HG03108 (cell line): ENCODE data around the gene LRRIQ1.

Experiments used
- ATAC-seq: cut with Tn5 transposase; IDR thresholded peaks from one replicate; pipeline ENCODE4 v1.9.1; 2021; ENCODE audit warnings: moderate library complexity; ENCODE audit not compliant: unreplicated experiment

The LRRIQ1 gene

DNA sequence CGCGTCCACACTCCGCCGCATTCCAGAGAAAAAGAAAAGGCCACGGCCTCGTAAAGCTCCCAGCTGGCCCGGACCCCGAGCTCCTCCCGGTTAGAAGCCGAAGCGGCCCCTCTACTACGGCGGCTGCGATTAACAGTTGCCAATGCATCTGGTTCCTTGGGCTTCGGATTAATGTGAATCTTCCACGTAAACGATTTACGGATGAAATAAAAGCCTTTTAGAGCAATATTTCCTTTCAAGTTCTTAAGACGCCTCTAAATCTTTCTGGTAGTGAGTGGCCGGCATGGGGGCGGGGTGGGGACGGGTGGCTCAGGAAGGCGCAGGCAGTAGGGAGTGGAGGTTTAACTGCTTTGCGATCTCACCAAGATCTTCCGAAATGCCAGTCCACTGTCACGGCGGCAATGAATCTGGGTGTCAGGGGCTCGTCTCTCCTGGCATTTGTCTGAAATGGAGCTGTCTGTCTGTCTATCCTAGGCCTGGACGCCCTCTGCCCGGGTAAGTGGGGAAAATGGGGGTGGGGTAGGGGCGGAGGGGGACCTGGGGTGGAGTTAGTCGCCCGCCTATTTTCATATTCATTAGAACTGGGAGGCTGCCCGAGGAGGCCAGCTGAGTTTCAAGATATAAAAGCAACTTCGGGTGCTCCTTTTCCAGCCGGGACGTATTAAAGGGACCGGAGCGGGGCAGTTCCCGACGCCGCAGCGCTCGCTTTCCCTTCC is 243.5 kb downstream of the LRRIQ1 start:
- ATAC-seq = no peak

DNA sequence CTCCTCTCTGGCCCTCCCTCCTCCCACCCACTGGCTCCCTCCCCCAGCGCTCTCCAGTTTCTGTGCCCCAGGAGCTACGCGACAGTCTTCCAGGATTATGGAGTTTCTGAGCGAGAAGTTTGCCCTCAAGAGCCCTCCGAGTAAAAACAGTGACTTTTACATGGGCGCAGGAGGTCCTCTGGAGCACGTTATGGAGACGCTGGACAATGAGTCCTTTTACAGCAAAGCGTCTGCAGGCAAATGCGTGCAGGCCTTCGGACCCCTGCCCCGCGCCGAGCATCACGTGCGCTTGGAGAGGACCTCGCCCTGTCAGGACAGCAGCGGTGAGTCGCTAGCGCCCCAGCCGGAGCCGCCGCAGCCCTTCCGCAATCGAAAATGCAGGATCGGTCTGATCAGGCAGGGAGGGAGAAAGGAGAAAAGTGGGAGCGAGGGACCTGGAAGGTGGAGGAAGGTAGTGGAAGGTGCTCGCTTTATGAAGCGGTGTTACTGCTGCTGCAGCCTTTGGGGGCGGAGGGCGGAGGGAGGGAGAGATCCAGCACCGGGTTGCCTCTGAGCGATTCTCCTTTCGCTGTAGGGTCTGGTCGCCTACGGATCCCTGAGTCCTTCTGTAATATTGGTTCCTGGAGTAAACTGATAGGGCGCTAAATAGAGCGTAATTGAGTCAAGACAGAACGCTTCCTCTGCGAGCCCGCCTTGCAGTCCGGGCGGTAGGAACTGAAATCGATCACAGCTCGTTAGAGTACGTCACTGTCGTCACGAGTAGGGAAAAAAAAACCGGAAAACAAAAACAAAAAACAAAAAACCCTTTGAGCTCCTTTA is 244.2 kb downstream of the LRRIQ1 start, which contains the start of gene ALX1:
Gene ALX1, plus strand, starts transcription at position 56 of the 819 bp plus-strand sequence. Its CDS starts 42 bp downstream, at position 98.
- ATAC-seq = no peak

DNA sequence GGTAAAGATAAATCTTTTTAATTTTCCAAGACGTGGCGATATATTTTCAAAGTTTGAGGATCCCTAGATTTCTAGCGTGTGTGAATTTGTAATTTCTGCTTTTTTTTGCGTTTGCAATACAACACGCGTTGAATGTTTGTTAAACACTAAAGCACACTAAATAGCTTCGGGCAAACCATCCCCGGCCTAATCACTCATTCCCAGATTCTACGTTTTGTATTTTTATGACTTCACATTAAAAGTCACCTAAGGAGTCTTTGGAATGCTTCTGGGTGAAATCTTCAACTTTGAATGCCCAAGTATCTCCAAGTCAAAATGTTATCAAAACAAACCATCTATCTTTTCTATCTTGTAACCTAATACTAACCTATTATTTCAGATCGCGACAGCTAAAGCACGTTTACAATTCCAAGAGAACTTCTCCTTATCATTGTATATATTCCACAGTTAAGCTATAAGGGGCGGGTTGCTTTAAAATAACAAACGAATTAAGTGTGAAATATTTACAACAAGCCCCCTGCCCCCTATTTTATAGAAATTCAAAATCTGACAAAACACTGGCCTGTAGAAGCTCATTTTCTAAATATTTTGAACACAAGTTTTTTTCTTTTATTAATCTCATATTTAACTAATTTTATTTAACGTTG is 245.0 kb downstream of the LRRIQ1 start:
- ATAC-seq = no peak

DNA sequence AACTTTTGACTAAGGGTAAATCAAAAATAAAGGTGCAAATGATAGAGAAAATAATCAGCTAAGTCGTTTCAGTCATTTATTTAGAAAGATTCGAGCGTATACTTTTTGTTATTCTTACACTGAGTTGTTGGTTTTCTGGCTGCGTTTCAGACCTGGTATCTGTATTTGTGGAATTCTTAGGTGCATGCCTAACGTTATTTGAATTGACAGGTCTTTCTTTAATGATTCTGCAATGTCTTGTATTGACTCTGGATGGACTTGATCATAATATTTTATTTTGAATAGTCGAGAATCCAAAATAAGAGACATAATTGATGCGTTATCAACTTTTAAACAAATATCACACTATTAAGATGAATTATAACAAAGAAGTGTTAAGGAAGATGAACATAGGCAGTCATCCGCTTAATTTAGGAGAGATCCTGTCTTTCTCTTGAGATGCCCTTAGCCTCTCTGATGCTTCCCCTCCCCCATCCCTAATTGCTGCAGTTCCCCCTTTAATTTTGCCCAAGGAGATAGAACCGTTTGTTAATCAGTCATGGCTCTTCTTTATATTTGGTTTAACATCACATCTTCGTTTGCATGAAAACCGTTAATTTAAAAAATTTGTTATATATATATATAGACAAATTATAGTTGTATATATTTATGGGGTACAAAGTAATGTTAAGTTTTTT is 245.6 kb downstream of the LRRIQ1 start:
- no peak for ATAC-seq

DNA sequence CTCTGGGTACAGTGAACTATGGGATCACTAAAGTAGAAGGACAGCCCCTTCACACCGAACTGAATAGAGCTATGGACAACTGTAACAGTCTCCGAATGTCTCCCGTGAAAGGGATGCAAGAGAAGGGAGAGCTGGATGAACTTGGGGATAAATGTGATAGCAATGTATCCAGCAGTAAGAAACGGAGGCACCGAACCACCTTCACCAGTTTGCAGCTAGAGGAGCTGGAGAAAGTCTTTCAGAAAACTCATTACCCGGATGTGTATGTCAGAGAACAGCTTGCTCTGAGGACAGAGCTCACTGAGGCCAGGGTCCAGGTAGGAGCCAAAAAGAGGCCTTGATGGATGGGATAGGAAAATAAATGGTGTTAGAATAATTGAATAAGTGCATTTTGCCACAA is 247.4 kb downstream of the LRRIQ1 start:
- no peak for ATAC-seq
